Panc1 (cell line): ENCODE results near the gene HTATSF1. TPM values are rescaled to one million over a fixed set of nuclear protein-coding genes. Genes with fewer than 3 reads are reported as not detected.

ENCODE experiments used
- microRNA-seq: library from miRNA; unstranded; fragments of <30 nt; microRNA quantifications from one replicate; pipeline ENCODE4 v1.1.0, GENCODE V29; 2020; ENCODE audit not compliant: unreplicated experiment
- total RNA-seq: library from RNA; stranded (reverse); gene quantifications from one replicate; pipeline ENCODE4 v1.2.1, GENCODE V29; 2021; ENCODE audit not compliant: unreplicated experiment

Gene HTATSF1
- total RNA-seq, 1 experiment from 2014 or later: 76.0 TPM

Small RNA genes lying within 50 kb of the gene (microRNA-seq; reads per million reads assigned to microRNA genes)
- not detected for gene MIR934

Other genes with a start within 250 kb of the HTATSF1 start
- 23.3 TPM for gene MAP7D3, start 246.2 kb upstream of the HTATSF1 start, total RNA-seq
- gene ADGRG4, start 196.6 kb upstream of the HTATSF1 start, total RNA-seq: not detected
- gene BRS3, start 9.6 kb upstream of the HTATSF1 start, total RNA-seq: not detected
- gene VGLL1, start 34.6 kb downstream of the HTATSF1 start, total RNA-seq: not detected
- gene CD40LG, start 150.6 kb downstream of the HTATSF1 start, total RNA-seq: not detected